GM12891 (cell line): ENCODE results near the gene ITGA2B.

Source experiments
- POLR2A ChIP-seq: IDR thresholded peaks from 2 replicates; pipeline ENCODE4 v1.6.1; 2011; ENCODE audit warnings: low read depth, low read length, control low read depth
- POLR2AphosphoS5 ChIP-seq: IDR thresholded peaks from 2 replicates; pipeline ENCODE4 v1.6.1; 2011; ENCODE audit warnings: low read depth, low read length, control low read depth
- TAF1 ChIP-seq: IDR thresholded peaks from 2 replicates; pipeline ENCODE4 v1.6.1; 2011; ENCODE audit warnings: low read depth, low read length, control low read depth

- TF ChIP-seq POLR2A, result no peak
- TF ChIP-seq POLR2AphosphoS5, result no peak
- no peak for TF ChIP-seq TAF1
Observed at GRCh38 chr17:44360826-44361225, 28.6 kb downstream of the ITGA2B start.
